ENCODE measurements around the gene CFAP410.

DNA sequence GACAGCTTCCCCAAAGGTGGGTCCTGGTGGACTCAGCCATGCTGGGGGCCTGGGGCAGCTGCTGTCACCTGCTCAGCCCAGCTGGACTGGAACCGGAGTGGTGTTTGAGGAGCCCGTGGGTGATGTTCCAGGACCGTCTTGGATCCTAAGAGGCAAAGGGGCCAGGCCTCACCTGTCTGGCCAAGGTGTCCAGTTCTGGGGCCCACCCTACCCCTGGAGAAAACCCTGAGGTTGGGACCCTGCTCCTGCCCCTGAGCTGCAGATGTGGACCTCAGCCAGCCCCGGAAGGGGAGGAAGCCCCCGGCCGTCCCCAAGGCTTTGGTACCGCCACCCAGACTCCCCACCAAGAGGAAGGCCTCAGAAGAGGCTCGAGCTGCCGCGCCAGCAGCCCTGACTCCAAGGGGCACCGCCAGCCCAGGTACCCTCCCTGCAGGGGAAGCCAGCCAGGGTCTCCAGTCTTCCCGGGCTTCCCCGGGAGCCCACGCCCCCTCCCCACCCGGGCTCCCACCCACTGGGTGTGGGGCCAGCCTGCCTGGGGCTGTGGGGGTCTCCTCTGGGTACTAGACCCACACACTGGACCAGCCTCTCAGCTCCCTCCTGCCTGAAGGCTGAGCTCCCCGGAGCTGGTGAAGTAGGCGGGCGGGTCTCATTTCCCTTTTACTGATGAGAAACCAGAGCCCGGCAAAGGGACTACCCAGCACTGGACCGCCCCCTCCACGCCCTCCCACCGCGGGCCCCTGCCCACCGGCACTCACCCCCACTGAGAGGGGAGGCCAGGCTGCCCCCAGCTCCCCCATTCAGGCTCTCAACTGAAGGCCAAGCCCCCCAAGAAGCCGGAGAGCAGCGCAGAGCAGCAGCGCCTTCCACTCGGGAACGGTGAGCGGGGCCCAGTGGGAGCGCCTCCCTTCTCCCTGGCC is 52.2 kb downstream of the CFAP410 start:
- TF ChIP-seq CTCF (IDR thresholded peaks at IDR 0.05), result no peak
- TF ChIP-seq E2F5 (CRISPR knock-in tag; IDR thresholded peaks at IDR 0.05), result no peak
- no peak for TF ChIP-seq RORB (CRISPR knock-in tag; IDR thresholded peaks at IDR 0.05)
- TF ChIP-seq, protein P1, sequence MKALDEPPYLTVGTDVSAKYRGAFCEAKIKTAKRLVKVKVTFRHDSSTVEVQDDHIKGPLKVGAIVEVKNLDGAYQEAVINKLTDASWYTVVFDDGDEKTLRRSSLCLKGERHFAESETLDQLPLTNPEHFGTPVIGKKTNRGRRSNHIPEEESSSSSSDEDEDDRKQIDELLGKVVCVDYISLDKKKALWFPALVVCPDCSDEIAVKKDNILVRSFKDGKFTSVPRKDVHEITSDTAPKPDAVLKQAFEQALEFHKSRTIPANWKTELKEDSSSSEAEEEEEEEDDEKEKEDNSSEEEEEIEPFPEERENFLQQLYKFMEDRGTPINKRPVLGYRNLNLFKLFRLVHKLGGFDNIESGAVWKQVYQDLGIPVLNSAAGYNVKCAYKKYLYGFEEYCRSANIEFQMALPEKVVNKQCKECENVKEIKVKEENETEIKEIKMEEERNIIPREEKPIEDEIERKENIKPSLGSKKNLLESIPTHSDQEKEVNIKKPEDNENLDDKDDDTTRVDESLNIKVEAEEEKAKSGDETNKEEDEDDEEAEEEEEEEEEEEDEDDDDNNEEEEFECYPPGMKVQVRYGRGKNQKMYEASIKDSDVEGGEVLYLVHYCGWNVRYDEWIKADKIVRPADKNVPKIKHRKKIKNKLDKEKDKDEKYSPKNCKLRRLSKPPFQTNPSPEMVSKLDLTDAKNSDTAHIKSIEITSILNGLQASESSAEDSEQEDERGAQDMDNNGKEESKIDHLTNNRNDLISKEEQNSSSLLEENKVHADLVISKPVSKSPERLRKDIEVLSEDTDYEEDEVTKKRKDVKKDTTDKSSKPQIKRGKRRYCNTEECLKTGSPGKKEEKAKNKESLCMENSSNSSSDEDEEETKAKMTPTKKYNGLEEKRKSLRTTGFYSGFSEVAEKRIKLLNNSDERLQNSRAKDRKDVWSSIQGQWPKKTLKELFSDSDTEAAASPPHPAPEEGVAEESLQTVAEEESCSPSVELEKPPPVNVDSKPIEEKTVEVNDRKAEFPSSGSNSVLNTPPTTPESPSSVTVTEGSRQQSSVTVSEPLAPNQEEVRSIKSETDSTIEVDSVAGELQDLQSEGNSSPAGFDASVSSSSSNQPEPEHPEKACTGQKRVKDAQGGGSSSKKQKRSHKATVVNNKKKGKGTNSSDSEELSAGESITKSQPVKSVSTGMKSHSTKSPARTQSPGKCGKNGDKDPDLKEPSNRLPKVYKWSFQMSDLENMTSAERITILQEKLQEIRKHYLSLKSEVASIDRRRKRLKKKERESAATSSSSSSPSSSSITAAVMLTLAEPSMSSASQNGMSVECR (CRISPR knock-in tag; IDR thresholded peaks at IDR 0.05; ENCODE audit: borderline replicate concordance), result no peak
- no peak for TF ChIP-seq RELA (CRISPR knock-in tag; IDR thresholded peaks at IDR 0.05; ENCODE audit: borderline replicate concordance)
- TF ChIP-seq TP53 (CRISPR knock-in tag; IDR thresholded peaks at IDR 0.05), result no peak
- TF ChIP-seq CREB1 (CRISPR knock-in tag; IDR thresholded peaks at IDR 0.05), result no peak
- TF ChIP-seq, protein P2, sequence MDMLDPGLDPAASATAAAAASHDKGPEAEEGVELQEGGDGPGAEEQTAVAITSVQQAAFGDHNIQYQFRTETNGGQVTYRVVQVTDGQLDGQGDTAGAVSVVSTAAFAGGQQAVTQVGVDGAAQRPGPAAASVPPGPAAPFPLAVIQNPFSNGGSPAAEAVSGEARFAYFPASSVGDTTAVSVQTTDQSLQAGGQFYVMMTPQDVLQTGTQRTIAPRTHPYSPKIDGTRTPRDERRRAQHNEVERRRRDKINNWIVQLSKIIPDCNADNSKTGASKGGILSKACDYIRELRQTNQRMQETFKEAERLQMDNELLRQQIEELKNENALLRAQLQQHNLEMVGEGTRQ (CRISPR knock-in tag; IDR thresholded peaks at IDR 0.05), result no peak
- TF ChIP-seq NR3C1 (CRISPR knock-in tag; conservative IDR thresholded peaks at IDR 0.05; ENCODE audit: low read depth), result no peak
- no peak for TF ChIP-seq JUN (CRISPR knock-in tag; IDR thresholded peaks at IDR 0.05)
- TF ChIP-seq, protein P3, sequence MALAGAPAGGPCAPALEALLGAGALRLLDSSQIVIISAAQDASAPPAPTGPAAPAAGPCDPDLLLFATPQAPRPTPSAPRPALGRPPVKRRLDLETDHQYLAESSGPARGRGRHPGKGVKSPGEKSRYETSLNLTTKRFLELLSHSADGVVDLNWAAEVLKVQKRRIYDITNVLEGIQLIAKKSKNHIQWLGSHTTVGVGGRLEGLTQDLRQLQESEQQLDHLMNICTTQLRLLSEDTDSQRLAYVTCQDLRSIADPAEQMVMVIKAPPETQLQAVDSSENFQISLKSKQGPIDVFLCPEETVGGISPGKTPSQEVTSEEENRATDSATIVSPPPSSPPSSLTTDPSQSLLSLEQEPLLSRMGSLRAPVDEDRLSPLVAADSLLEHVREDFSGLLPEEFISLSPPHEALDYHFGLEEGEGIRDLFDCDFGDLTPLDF (CRISPR knock-in tag; IDR thresholded peaks at IDR 0.05), result no peak
- no peak for TF ChIP-seq SOX15 (CRISPR knock-in tag; IDR thresholded peaks at IDR 0.05)
- no peak for TF ChIP-seq FOXK1 (CRISPR knock-in tag; IDR thresholded peaks at IDR 0.05)
